Measurements from ENCODE around the gene FOXP3. TPM values are rescaled to one million over a fixed set of nuclear protein-coding genes. Genes with fewer than 3 reads are reported as not detected.

The FOXP3 gene
- total RNA-seq, 1 experiment from 2014 or later, result not detected

GRCh38 chrX:49214996-49215526, 49.4 kb downstream of the FOXP3 start:
- DNase-seq (ENCODE audit: low read depth), result no peak

DNA sequence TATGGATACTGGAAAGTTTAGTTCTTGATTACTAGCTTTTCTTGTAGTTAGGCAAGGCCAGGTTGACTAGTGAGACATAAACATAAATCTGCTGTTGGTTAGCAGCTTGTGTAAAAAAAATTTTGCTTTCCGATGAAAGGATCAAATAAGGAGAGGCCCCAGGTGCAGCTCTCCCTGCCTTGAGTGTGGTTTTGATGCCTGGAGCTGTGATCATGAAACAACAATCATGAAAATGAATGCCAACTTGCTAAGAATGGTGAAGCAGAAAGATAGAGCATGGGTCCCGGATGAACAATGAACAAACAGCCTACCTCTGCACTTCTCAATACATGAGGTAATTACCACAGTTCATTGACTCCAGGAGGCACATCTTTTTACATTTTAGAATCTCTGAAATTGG, 50.1 kb downstream of the FOXP3 start:
- no peak for DNase-seq (ENCODE audit: low read depth)

DNA sequence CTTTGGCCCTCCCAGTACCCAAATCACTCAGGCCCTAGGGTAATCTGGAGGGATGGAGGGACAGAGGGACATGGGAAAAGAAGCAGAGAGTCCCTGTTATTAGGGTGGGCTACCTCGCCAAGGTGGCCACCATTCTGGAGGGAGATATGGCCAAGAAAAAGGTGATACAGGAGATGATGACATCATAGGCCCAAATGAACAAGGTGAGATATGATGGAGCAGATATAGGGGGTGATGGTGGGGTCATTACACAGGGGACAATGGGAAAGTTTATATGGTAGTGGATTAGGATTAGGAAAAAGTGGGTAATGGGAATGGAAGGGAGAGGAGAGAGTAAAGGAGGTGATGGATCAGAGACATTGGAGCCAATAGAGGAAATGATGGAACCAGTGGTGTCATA, 51.6 kb downstream of the FOXP3 start:
- no peak for DNase-seq (ENCODE audit: low read depth)

DNA sequence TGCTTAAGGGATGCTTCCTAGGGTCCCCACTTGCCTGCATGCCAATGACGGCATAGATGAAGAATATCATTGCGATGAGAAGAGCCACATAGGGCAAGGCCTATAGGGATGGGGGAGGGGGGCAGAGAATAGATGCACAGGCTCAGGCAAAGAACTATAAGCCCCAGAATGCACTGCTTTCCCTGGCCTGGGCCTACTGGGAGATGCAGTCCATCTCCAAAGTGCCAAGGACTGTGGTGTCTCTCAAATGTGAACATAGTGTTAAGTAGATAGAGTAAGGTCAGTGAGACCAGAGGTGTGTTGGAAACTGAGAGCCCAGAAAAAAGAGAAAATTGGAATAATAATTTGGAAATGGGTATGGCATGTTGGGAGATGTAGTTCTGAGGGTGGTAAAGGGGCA, 52.3 kb downstream of the FOXP3 start:
- no peak for DNase-seq (ENCODE audit: low read depth)

DNA sequence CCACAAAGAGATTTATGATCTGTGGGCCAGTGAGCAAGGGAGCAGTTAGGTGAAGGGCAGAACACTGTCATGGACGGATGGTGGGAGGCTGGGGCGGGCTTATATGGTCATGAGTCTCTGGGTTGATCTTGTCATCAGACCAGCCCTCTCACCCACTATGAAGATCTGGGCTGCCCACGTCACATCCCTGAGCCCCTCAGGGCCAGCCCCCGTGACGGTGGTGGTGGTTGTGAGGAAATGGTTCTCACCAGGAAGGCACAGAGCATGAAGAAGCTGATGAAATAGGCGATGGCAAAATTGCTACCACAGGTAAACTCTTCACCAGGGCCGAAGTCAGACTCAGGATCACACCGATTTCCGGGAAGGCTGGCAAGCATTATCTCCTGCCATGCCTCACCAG, 53.4 kb downstream of the FOXP3 start:
- DNase-seq (ENCODE audit: low read depth), result no peak

- DNase-seq (ENCODE audit: low read depth), result no peak
Measured at GRCh38 chrX:49210406-49210805, 54.1 kb downstream of the FOXP3 start.

- peak; percentile 41 for DNase-seq (ENCODE audit: low read depth)
Measured at GRCh38 chrX:49209434-49210251, 54.9 kb downstream of the FOXP3 start.

GRCh38 chrX:49208399-49208798, 56.1 kb downstream of the FOXP3 start:
- no peak for DNase-seq (ENCODE audit: low read depth)

GRCh38 chrX:49206543-49206942, 58.0 kb downstream of the FOXP3 start:
- DNase-seq (ENCODE audit: low read depth), result no peak

- DNase-seq (ENCODE audit: low read depth), result no peak
Measured at GRCh38 chrX:49205443-49205842, 59.1 kb downstream of the FOXP3 start.

GRCh38 chrX:49204709-49205108, 59.8 kb downstream of the FOXP3 start:
- no peak for DNase-seq (ENCODE audit: low read depth)

- no peak for DNase-seq (ENCODE audit: low read depth)
Measured at GRCh38 chrX:49204017-49204416, 60.5 kb downstream of the FOXP3 start.

- DNase-seq (ENCODE audit: low read depth), result no peak
Measured at GRCh38 chrX:49203536-49203935, 61.0 kb downstream of the FOXP3 start.

DNA sequence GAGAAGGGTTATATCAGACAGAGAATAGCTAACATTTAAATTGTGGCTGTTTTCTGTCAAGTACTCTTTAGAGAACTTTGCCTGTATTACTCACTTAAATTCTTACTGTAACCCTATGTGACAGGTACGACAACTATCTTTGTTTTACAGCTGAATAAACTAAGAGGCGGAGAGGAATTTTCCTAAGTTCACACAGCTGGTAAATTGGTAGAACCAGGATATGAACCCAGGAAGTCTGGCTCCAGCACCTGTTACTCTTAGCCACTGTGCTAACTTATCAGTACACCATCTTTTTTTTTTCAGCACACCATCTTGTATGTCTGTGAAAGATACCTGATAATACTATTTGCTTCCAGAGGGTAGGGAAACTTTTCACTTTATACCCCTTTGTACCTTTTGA, 62.5 kb downstream of the FOXP3 start:
- no peak for DNase-seq (ENCODE audit: low read depth)

Other genes starting within 250 kb of the FOXP3 start
- gene TFE3, start 221.4 kb downstream of the FOXP3 start, total RNA-seq (2014; rRNA removed; shearing (Covaris generic)), result 24.5 and 36.2 TPM in 2 replicates
- gene CCDC120, start 205.7 kb downstream of the FOXP3 start, total RNA-seq (2014; rRNA removed; shearing (Covaris generic)), result 0.09 and 0.46 TPM in 2 replicates
- gene PRAF2, start 190.7 kb downstream of the FOXP3 start, total RNA-seq (2014; rRNA removed; shearing (Covaris generic)), result 3.4 and 3.5 TPM in 2 replicates
- 20.3 and 41.1 TPM in 2 replicates for gene WDR45, start 184.8 kb downstream of the FOXP3 start, total RNA-seq (2014; rRNA removed; shearing (Covaris generic))
- gene GPKOW, start 141.0 kb downstream of the FOXP3 start, total RNA-seq (2014; rRNA removed; shearing (Covaris generic)), result 24.5 and 28.2 TPM in 2 replicates
- gene MAGIX, start 102.0 kb downstream of the FOXP3 start, total RNA-seq (2014; rRNA removed; shearing (Covaris generic)), result 0.12 and 2.5 TPM in 2 replicates
- 28.6 and 34.3 TPM in 2 replicates for gene PLP2, start 92.8 kb downstream of the FOXP3 start, total RNA-seq (2014; rRNA removed; shearing (Covaris generic))
- 5.6 and 12.4 TPM in 2 replicates for gene PRICKLE3, start 78.3 kb downstream of the FOXP3 start, total RNA-seq (2014; rRNA removed; shearing (Covaris generic))
- gene SYP, start 64.5 kb downstream of the FOXP3 start, total RNA-seq (2014; rRNA removed; shearing (Covaris generic)), result 7.5 and 7.6 TPM in 2 replicates
- not detected in 2 replicates for gene CACNA1F, start 31.4 kb downstream of the FOXP3 start, total RNA-seq (2014; rRNA removed; shearing (Covaris generic))
- gene CCDC22, start 29.2 kb downstream of the FOXP3 start, total RNA-seq (2014; rRNA removed; shearing (Covaris generic)), result 12.3 and 12.4 TPM in 2 replicates
- gene PPP1R3F, start 5.1 kb upstream of the FOXP3 start, total RNA-seq (2014; rRNA removed; shearing (Covaris generic)), result 6.5 and 7.2 TPM in 2 replicates
- not detected in 2 replicates for gene GAGE10, start 38.9 kb upstream of the FOXP3 start, total RNA-seq (2014; rRNA removed; shearing (Covaris generic))
- not detected in 2 replicates for gene GAGE12J, start 57.3 kb upstream of the FOXP3 start, total RNA-seq (2014; rRNA removed; shearing (Covaris generic))
- gene GAGE13, start 66.9 kb upstream of the FOXP3 start, total RNA-seq (2014; rRNA removed; shearing (Covaris generic)), result 12.3 and 21.8 TPM in 2 replicates